HG02798 (cell line): ENCODE results near the gene TFR2.

ENCODE experiments used
- ATAC-seq: cut with Tn5 transposase; IDR thresholded peaks from one replicate; pipeline ENCODE4 v1.9.1; 2021; ENCODE audit warnings: mild to moderate bottlenecking; ENCODE audit not compliant: unreplicated experiment, poor library complexity

Gene TFR2

GRCh38 chr7:100641463-100641859, at the start of gene TFR2:
TFR2 (minus strand) TSS chr7:100641552; CDS start chr7:100641509, 43 bp downstream.
- ATAC-seq, result no peak

GRCh38 chr7:100689230-100690135, 48.1 kb upstream of the TFR2 start:
- ATAC-seq, result no peak

GRCh38 chr7:100688326-100688860, 47.0 kb upstream of the TFR2 start:
- no peak for ATAC-seq

GRCh38 chr7:100687751-100688300, 46.5 kb upstream of the TFR2 start:
- ATAC-seq, result no peak

- ATAC-seq, result no peak
These were observed 45.9 kb upstream of the TFR2 start for GRCh38 chr7:100687261-100687660.

GRCh38 chr7:100686822-100687211, 45.5 kb upstream of the TFR2 start:
- ATAC-seq, result no peak

- ATAC-seq, result no peak
These were observed 45.0 kb upstream of the TFR2 start for GRCh38 chr7:100686201-100686821.

GRCh38 chr7:100685631-100686145, 44.3 kb upstream of the TFR2 start:
- ATAC-seq, result no peak

GRCh38 chr7:100685049-100685605, 43.8 kb upstream of the TFR2 start:
- no peak for ATAC-seq

GRCh38 chr7:100684534-100685042, 43.2 kb upstream of the TFR2 start:
- ATAC-seq, result no peak

- ATAC-seq, result no peak
These were observed 42.5 kb upstream of the TFR2 start for GRCh38 chr7:100683659-100684533.

GRCh38 chr7:100682991-100683658, 41.8 kb upstream of the TFR2 start:
- ATAC-seq, result no peak

- ATAC-seq, result no peak
These were observed 40.9 kb upstream of the TFR2 start for GRCh38 chr7:100682228-100682741.

GRCh38 chr7:100681491-100682227, 40.3 kb upstream of the TFR2 start:
- ATAC-seq, result no peak

- ATAC-seq, result no peak
These were observed 39.4 kb upstream of the TFR2 start for GRCh38 chr7:100680576-100681271.

GRCh38 chr7:100679927-100680575, 38.7 kb upstream of the TFR2 start:
- ATAC-seq, result no peak
